Measurements from ENCODE around the gene PCDHGA1.
"Not testable (repeated sequence)": the region's sequence is repeated elsewhere in the genome, so short reads cannot be mapped to it uniquely, and the experiment has no call there.

PCDHGA1 gene

DNA sequence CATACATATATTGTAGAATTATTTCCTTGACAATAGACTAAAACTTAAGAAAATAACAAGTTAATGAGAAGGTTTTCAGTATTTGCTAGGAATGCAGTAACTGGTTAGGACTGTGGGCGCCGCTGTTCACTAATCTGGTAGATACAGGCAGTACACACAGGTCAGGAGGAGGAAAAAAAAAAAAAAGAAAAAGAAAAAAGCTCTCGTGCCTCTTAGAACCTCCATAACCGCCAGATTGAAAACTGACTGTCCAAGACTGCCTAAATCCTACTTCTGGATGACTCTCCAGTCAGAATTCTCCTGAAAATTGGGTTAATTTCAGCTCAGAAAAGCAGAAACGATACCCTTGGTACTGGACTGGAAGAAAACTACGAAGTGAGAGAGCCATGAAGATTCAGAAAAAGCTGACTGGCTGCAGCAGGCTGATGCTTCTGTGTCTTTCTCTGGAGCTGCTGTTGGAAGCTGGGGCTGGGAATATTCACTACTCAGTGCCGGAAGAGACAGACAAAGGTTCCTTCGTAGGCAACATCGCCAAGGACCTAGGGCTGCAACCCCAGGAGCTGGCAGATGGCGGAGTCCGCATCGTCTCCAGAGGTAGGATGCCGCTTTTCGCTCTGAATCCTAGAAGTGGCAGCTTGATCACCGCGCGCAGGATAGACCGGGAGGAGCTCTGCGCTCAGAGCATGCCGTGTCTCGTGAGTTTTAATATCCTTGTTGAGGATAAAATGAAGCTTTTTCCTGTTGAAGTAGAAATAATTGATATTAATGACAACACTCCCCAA lies at the start of gene PCDHGA1:
PCDHGA1 (plus strand) TSS at position 216 of the 782 bp plus-strand sequence.
- DNase-seq, result no peak

DNA sequence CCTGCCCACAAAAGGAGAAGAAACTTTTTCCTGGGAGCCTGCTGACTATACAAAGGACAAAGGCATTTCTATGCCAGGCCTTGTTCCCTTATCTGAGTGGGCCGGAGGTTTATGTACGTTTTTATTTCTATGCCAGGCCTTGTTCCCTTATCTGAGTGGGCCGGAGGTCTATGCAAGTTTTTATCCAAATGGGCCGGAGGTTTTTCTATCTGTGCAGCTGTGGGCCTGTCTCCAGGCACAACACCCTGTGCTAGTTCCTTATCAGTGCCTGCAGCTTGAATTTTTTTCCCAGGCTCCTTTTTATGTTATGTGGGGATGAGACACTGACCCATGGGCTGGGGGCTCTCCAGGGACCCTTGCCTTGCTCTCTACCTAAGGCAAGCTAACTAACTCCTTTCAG lies 31.9 kb upstream of the PCDHGA1 start:
- DNase-seq, result no peak

DNA sequence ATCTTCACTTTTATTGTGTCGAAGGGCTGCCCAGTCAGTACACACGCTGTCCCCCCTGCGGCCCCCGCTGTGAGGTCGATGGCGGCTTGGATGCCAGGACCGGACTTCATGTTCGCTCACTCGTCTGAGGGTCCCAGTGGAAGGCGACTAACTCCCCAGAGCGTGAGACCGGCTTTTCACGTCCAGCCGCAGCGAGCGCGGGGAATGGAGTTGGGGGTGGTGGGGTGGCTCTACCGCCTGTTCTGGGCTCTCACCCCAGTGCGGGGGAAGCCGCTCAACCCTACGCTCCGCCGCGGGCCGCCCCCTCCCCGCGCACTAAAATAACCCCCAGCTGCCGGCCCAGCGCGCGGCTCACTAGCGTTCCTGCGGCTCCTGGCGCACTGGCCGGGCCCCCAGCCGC lies 26.6 kb upstream of the PCDHGA1 start, which contains the start of gene SLC25A2:
SLC25A2 (minus strand) TSS at position 294 of the 400 bp plus-strand sequence; CDS start at position 110, 184 bp downstream.
- DNase-seq, result no peak

DNA sequence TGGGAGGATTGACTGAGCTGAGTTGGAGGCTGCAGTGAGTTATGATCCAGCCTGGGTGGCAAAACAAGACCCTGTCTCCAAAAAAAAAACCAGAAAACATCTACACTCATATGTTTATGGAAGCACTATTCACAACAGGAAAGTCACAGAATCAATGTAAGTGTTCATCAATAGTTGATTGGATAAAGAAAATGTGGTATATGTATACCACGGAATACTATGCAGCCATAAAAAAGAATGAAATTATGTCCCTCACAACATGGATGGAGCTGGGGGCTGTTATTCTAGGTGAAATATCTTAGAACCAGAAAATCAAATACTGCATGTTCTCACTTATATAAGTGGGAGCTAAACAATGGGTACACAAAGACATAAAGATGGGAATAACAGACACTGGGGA lies 23.7 kb upstream of the PCDHGA1 start:
- DNase-seq, result no peak

DNA sequence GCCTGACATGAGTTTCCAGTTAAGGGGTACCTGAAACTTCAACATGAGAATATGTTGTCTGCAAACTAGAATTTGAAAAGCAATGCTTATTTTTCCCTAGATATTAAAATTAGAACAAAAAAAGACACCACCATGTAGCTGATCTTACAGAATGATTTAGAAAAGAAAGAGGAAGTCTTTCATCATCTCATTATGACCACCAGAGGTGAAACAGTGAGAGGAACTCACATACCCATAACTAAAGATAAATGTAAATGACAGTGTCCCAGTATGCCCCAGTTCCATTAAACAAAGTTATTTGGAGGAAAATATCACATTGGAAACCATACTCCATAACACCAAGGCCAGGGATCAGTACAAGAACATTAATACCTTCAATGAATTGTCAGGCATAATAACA lies 16.6 kb upstream of the PCDHGA1 start:
- no peak for DNase-seq

DNA sequence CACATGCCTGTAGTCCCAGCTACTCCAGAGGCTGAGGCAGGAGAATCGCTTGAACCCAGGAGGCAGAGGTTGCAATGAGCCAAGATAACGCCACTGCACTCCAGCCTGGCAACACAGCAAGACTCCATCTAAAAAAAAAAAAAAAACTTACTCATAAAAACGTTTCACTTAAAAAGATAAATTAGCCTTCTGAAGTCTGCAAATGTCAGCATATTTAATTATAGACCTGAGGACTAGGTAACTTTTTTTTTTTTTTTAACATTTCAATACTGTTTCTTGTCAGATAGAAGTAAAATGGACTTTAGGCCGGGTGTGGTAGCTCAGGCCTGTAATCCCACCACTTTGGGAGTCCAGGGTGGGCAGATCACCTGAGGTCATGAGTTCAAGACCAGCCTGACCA lies 13.4 kb upstream of the PCDHGA1 start:
- DNase-seq, result not testable (repeated sequence)

DNA sequence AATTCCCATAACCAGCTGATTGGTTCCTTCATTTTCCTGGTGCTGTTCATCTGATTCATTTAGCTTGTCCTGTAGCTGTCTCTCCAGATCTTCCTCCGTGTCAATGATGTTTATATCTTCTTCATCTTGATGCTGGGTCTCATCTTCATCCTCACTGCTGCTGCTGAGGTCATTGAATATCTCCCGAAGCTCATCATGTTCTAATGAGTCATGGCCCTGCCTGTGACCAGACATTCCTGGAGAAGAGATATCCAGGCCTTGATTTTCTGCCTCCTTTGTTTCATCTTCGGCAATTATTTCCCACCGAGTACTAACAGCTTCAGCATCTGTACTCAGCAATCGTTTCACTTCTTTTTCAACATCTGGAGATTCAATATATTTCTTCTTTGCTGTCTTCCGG lies 11.1 kb upstream of the PCDHGA1 start:
- DNase-seq, result no peak

DNA sequence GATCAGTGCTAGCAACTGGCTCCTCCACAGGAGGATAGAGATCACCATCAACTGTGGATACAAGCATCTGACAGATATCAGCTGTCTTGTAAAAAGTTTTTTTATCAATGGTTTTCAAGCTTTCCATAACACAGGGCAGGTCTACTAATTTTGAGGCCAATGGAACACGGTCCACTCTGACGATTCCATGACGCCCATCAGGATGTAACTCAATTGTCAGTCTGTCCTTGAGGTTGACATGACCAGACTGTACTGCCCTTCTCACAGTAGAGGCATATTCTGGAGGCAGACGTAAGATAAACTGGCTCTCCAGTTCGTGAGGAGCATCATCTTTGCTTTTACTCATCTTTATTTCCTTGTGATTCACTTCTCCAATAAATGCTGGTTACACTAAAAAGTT lies 10.6 kb upstream of the PCDHGA1 start:
- DNase-seq, result no peak

DNA sequence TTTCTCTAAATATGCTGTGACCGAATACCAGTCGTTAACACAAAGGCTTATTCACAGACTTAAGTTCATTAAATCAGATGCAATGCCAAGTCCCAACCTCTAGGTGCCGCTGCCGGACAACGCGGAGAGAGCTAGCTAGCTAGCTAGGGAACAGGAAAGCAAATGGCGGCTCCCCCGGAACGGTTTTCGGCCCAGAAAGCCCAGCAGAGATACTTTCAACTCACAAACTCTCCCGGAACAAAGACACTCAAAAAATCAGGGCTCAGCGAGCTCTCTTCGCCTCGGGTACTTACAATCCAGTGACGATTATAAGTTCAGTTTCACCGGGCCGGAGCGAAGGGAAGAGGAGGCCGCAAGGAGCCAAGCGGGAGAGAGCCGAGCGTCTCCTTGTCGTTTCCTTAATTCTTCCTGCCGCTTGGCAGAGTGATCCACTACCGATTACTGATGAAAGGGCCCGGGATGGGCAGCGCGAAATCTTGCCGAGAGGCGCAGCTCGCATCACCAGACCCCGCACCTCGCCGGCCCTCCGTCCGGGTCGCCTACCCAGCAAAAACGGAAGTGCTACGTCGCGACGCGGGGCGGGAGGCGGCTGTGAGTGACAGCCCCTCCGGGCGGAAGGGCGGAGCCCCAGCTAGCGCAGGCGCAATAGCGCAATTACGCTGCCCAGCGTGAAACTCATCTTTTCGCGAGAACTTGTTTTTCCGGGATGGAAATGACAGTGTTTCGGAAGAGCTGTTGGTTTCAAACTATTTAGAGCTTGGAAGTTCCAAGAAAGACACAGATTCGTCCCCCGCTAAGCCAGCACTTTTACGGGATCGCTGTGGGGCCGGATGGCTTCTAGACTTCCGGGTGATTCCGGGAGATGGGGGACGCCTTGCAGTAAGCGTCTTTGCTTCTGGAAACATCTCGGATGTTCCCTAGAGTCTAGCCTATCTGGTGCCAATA lies 9.8 kb upstream of the PCDHGA1 start, which contains the start of gene TAF7:
TAF7 (minus strand) TSS at position 560 of the 945 bp plus-strand sequence. CDS start 740 bp downstream, outside the sequence.
- DNase-seq, result peak; percentile 79

DNA sequence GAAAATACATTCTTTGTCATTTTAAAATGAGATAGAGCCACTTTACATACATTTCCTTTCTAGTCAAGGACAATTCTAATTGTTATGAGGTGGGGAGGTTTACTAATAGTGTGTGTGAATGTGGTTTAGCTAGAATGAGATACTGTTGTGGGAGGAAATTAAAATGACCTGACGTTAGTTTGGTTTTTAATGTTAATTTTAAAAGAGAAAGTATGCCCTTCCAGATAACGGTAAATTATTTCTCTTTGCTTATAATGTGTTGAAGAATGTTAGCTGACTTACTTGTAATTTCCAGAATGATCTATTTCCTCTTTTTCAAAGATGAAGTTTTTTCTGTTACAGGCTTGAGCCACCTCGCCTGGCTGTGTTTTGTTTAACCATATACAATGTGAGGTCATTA lies 8.1 kb upstream of the PCDHGA1 start:
- no peak for DNase-seq

DNA sequence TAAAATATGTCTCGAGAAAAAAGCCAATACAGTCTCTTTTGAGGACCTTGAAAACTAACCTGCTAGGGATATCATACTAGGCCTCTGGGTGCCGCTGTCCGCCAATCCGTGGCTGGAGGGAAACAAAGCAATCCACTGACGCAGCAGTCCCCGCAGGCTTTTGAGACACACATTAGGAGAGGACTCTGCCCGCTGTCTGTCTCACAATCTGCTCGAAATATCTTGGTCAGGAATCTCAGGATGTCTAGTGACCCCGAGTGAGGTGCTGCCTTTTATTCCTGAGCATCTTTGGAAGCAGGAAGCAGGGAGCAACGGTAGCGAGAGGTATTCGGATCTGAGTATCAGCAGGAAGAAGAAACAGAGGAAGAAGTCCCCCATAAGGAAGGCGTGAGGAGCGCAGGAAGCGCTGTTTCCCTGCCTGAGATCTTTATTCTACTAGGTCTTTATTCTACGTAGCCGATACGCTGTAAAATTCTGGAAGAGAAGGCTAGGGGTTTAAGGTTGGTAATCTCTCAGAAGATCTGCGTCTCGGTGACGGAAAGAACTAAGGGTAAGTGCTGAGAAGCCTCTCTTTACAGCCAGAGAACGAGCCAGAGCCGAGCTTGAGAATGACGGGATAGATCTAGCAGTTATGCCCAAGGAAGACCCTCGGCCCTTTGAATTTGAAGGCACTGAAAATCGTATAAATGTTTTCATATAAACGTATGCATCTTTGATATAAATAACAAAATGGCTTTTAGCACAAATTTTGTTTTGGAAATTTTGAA lies 4.0 kb upstream of the PCDHGA1 start:
- DNase-seq, result peak; percentile 28

DNA sequence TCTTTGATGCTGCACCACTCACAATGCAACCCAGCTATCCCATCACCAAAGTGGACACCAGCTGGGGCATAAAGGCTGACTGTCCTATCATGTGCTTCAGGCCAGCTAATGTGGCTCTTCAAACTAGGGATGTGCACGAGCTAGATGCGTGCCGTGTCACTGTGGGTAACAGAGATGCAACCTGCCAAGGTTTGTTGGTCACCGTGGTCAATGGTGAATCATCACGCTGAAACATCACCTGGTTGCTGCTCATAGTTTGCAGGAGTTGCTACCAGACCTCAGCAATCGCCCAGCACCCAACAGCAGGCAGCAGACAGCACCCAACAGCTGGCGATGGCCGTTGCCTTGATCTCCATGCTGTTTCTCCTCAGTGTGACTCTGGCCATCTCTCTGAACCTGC lies 2.1 kb upstream of the PCDHGA1 start:
- DNase-seq, result no peak

DNA sequence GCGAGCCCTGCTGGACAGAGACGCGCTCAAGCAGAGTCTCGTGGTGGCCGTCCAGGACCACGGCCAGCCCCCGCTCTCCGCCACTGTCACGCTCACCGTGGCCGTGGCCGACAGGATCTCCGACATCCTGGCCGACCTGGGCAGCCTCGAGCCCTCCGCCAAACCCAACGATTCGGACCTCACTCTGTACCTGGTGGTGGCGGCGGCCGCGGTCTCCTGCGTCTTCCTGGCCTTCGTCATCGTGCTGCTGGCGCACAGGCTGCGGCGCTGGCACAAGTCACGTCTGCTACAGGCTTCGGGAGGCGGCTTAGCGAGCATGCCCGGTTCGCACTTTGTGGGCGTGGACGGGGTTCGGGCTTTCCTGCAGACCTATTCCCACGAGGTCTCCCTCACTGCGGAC lies 2.3 kb downstream of the PCDHGA1 start:
- DNase-seq, result not testable (repeated sequence)

DNA sequence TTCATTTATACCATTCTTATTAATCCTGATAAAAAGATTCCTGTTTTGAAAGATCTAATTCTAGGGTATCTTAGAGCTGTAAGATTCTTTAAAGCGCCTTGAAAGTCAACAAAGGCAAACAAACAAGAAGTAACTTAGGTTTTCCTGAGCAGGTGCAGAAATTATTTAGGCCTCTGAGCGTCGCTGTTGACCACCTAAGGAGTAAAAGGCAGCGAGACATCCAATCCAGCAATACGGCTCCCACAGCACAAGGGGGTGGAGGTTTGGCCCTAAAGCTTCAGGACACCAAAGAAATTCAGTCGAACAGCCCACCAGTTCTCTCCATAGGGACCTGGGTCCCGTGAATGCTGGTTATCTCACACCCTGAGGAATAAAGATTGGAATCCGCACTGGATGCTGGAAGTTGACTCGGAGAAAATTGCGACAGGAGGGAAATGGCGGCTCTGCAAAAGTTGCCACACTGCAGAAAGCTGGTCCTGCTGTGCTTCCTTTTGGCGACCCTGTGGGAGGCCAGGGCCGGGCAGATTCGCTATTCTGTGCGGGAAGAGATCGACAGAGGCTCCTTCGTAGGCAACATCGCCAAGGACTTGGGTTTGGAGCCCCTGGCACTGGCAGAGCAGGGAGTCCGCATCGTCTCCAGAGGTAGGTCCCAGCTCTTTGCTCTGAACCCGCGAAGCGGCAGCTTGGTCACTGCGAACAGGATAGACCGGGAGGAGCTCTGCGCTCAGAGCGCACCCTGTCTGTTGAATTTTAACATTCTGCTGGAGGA lies 8.4 kb downstream of the PCDHGA1 start, which contains the start of gene PCDHGA2:
PCDHGA2 (plus strand) TSS at position 223 of the 769 bp plus-strand sequence.
- DNase-seq, result peak; percentile 3

DNA sequence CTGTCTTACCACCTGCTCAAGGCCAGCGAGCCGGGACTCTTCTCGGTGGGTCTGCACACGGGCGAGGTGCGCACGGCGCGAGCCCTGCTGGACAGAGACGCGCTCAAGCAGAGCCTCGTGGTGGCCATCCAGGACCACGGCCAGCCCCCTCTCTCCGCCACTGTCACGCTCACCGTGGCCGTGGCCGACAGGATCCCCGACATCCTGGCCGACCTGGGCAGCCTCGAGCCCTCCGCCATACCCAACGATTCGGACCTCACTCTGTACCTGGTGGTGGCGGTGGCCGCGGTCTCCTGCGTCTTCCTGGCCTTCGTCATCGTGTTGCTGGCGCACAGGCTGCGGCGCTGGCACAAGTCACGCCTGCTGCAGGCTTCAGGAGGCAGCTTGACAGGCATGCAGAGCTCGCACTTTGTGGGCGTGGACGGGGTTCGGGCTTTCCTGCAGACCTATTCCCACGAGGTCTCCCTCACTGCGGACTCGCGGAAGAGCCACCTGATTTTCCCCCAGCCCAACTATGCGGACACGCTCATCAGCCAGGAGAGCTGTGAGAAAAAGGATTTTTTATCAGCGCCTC lies 10.6 kb downstream of the PCDHGA1 start:
- not testable (repeated sequence) for DNase-seq

DNA sequence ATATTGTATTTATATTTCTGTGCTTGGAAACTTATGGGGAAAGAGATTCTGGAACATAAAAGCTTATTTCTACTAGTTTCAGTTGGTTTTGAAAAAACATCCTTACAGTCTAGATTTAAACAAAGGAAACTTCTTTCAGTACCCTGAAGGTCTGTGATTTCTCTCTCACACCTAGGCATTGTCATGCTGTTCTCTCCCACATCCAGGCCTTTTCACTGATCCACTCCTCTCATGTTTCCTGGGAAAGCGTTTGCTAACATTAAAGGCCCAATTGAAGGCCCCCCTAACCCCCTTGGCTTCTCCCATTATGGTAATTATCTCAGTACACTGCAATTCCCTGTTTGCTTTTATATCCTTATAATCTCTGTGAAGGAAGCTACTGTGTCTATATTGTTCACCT lies 12.5 kb downstream of the PCDHGA1 start:
- DNase-seq, result no peak

DNA sequence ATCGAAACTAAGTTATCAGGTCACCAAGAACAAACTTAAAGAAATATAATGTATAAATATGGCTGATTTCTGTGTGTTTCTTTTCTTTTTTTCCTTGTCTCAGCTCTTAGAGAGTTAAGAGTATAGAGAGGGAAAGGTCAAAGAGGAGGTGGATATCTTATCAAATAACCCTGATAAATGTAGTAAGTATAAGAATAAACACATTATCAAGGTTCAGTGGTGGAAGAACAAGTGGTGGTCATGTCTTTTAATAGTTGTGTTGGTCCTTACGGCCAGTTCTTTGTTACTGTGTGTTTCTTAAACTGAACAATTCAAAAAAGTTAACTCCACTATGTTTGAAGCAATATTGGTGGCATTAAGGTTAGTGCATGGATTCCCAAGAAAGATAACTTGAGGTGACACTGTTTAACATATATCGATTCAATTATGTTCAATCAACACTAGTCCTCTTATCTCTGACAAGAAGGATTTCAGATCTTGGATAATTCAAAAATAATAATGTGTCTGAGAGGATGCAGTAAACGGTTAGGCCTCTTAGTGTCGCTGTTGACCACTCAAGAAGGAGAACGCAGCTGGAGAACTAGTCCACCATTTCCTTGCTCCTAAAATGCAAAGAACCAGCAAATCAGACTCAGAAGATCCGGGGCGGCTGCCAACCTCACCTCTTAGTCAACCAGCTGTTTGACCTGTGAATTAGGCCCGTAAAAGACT lies 13.1 kb downstream of the PCDHGA1 start, which contains the start of gene PCDHGA3:
PCDHGA3 (plus strand) TSS at position 588 of the 711 bp plus-strand sequence. CDS start 205 bp downstream, outside the sequence.
- DNase-seq, result no peak

DNA sequence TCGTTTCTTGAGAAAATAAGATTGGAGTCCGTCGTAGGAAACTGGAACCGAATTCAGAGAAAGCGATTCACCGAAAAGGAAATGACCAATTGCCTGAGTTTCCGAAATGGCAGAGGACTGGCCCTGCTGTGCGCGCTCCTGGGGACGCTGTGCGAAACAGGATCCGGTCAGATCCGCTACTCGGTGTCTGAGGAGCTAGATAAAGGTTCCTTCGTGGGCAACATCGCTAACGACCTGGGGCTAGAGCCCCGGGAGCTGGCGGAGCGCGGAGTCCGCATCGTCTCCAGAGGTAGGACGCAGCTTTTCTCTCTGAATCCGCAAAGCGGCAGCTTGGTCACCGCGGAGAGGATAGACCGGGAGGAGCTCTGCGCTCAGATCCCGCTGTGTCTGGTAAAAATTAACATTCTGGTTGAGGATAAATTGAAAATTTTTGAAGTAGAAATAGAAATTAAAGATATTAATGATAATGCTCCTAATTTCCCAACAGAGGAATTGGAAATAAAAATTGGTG lies 13.7 kb downstream of the PCDHGA1 start:
- DNase-seq, result no peak

DNA sequence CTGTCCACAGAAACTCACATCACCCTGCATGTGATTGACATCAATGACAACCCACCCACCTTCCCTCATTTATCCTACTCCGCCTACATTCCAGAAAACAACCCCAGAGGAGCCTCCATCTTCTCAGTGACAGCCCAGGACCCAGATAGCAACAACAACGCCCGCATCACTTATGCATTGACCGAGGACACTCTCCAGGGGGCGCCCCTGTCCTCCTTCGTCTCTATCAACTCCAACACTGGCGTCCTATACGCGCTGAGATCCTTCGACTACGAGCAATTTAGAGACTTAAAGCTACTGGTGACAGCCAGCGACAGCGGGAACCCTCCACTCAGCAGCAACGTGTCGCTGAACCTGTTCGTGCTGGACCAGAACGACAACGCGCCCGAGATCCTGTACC lies 15.0 kb downstream of the PCDHGA1 start:
- DNase-seq, result no peak

DNA sequence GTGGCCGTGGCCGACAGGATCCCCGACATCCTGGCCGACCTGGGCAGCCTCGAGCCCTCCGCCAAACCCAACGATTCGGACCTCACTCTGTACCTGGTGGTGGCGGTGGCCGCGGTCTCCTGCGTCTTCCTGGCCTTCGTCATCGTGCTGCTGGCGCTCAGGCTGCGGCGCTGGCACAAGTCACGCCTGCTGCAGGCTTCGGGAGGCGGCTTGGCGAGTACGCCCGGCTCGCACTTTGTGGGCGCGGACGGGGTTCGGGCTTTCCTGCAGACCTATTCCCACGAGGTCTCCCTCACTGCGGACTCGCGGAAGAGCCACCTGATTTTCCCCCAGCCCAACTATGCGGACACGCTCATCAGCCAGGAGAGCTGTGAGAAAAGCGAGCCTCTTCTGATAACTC lies 15.7 kb downstream of the PCDHGA1 start:
- DNase-seq, result not testable (repeated sequence)
